Fibroblast of mammary gland (primary cell): ENCODE measurements around the gene PRPF19.

ENCODE experiments used
- DNase-seq: peaks from one replicate; pipeline ENCODE4 v3.0.0-alpha.2; 2010; ENCODE audit warnings: low read depth
- H3K4me3 ChIP-seq: 2 replicates; pipeline ENCODE4 v1.5.1; 2011; ENCODE audit warnings: low read depth, mild to moderate bottlenecking, low read length, moderate library complexity; ENCODE audit not compliant: control insufficient read depth
- CTCF ChIP-seq: conservative IDR thresholded peaks from 2 replicates; pipeline ENCODE4 v1.5.1; 2011; ENCODE audit warnings: low read depth, low read length, inconsistent platforms; ENCODE audit not compliant: control insufficient read depth, insufficient read depth

PRPF19 gene

GRCh38 chr11:60934790-60935605 is 28.6 kb upstream of the PRPF19 start:
- H3K4me3 ChIP-seq = no peak overlapping the region
- no peak for DNase-seq
- TF ChIP-seq CTCF = no peak

- no peak for TF ChIP-seq CTCF
- no peak for DNase-seq
- no peak overlapping the region for H3K4me3 ChIP-seq
Observed at GRCh38 chr11:60934124-60934789, 27.9 kb upstream of the PRPF19 start.

- no peak for DNase-seq
Observed at GRCh38 chr11:60933416-60934123, 27.2 kb upstream of the PRPF19 start.

GRCh38 chr11:60932605-60933356 is 26.4 kb upstream of the PRPF19 start:
- no peak for TF ChIP-seq CTCF
- no peak for DNase-seq

More at GRCh38 chr11:60933416-60934123, 27.2 kb upstream of the PRPF19 start:
- no peak overlapping the region for H3K4me3 ChIP-seq
- TF ChIP-seq CTCF = no peak

GRCh38 chr11:60931917-60932316 is 25.5 kb upstream of the PRPF19 start:
- H3K4me3 ChIP-seq = no peak overlapping the region
- no peak for TF ChIP-seq CTCF
- DNase-seq = no peak

More at GRCh38 chr11:60932605-60933356, 26.4 kb upstream of the PRPF19 start:
- no peak overlapping the region for H3K4me3 ChIP-seq

- no peak for DNase-seq
- TF ChIP-seq CTCF = no peak
- no peak overlapping the region for H3K4me3 ChIP-seq
Observed at GRCh38 chr11:60930394-60930793, 24.0 kb upstream of the PRPF19 start.
